Motor neuron (in vitro differentiated cells): ENCODE measurements around the gene SPP1. TPM values are rescaled to one million over a fixed set of nuclear protein-coding genes. Genes with fewer than 3 reads are reported as not detected.

Experiments
- ATAC-seq, 8 experiments: fragments of 200-7000 bp; cut with Tn5 transposase; replicated peaks in 6 of 8; 2 replicates each; pipeline ENCODE4 v1.8.0; 2021; ENCODE audit warnings: mild to moderate bottlenecking in 8 of 8, moderate library complexity in 8 of 8
- H3K27ac ChIP-seq, 2 donors: fragments of 250-450 bp; sonication (Bioruptor Pico); 2 replicates each; pipeline ENCODE4 v1.9.0; 2021; ENCODE audit warnings: antibody characterized with exemption in 2 of 2, mild to moderate bottlenecking in 2 of 2, moderate library complexity in 1 of 2
- H3K4me1 ChIP-seq, 2 donors: fragments of 250-450 bp; sonication (Bioruptor Pico); replicated peaks in 1 of 2; 2 replicates each; pipeline ENCODE4 v1.6.1; 2021; ENCODE audit warnings: antibody characterized with exemption in 2 of 2, mild to moderate bottlenecking in 2 of 2, moderate library complexity in 1 of 2
- H3K4me3 ChIP-seq, 5 donors: fragments of 250-450 bp; sonication (Bioruptor Pico); 2 replicates each; pipeline ENCODE4 v1.9.0; 2021; ENCODE audit warnings: antibody characterized with exemption in 5 of 5, mild to moderate bottlenecking in 5 of 5, moderate library complexity in 4 of 5
- WGBS, 10 experiments: fragments of 450-650 bp; shearing (Covaris generic); methylation state at CpG; one replicate each; pipeline ENCODE4 v1.0.0; 2022; 5-methylcytosine and 5-hydroxymethylcytosine counted together
- in situ Hi-C, 9 experiments: fragments of 400-800 bp; cut with MboI; loops; one replicate each; pipeline ENCODE4 v1.15.0; 2021; ENCODE audit warnings: low sequenced_read_pairs in 9 of 9, low pct_unique_long_range_greater_than_20kb in 2 of 9; ENCODE audit not compliant: unreplicated experiment in 9 of 9
- total RNA-seq, 8 experiments: library from RNA; unstranded; fragments of 300-600 nt; gene quantifications; 2 replicates each; pipeline versions ENCODE4 v1.2.3 to v1.2.4, GENCODE V29; 2022

The SPP1 gene
- total RNA-seq, 8 experiments from 2014 or later: 1.8 to 240 (median 36.5) TPM; not detected in 2

DNA sequence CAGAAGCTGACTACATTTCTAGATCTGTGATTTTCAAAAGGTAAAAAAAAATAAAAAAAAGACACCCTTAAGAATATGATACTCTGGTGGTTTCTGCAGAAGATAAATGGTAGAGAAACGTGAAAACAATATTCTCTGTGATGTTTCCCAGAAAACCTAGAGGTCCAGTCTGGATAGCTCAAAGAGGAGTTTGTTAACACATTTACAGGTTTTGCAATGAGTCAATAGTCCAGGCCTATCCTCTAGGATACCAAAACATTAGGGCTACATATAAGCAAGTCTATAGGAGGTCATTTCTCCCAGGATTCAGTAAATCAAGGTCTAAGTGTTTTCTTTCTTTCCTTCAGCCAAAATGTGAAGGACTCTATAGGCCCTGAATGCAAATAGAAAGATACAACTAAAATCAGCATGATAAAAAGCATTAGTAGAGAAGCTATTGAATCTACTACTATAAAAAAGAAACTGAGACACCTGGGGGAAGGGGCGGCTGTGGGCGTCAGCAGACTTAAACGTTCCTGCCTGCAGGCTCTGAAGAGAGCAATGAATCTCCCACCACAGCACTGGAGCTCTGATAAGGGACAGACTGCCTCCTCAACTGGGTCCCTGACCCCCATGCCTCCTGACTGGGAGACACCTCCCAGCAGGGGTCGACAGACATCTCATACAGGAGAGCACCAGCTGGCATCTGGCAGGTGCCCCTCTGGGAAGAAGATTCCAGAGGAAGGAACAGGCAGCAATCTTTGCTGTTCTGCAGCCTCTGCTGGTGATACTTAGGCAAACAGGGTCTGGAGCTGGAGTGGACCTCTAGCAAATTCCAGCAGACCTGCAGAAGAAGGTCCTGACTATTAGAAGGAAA is 33.7 kb upstream of the SPP1 start:
- no peak overlapping the region for H3K27ac ChIP-seq
- in situ Hi-C loops: no loop called here
- H3K4me1 ChIP-seq: peaks cover 0 to 5% of the 10 kb centered on the region in 2 donors
- no peak overlapping the region for H3K4me3 ChIP-seq
- no peak for ATAC-seq
- WGBS, 10 experiments: 6 to 90% (median 64%) methylated on average over 1 to 5 of the region's 5 CpGs; no CpG with 5 or more reads in 1 of the 10 experiments

DNA sequence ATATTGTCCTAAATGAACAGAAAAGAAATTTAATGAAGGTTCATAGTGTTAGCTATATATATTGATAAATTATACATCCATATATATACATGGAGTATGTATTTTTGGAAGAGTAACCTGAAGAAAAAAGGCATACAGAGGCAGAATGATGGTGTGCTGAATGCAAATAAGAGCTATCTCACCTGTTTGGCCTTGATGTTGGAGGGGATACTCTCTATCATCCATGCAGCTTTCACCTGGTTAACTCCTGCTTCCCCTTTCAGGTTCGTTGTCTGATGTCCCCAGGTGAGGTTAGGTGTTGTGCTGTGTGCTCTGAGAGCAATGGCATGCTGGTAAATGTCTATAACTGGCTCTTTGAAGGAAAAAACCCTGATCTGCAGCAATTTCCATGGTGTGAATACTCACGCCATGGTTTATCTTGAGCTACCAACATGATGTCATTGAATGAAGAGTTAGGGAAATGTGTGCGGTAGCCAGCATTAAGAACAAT is 31.8 kb upstream of the SPP1 start:
- Histone ChIP-seq H3K4me3 (no peak overlapping the region), H3K4me1 (peaks cover 0 to 5% of the 10 kb centered on the region in 2 donors), H3K27ac (no peak overlapping the region)
- in situ Hi-C loops: no loop called here
- 27 to 100% (median 86%) methylated on average over 1 to 3 of the region's 3 CpGs; no CpG with 5 or more reads in 2 of the 10 experiments for WGBS, 10 experiments
- no peak for ATAC-seq

DNA sequence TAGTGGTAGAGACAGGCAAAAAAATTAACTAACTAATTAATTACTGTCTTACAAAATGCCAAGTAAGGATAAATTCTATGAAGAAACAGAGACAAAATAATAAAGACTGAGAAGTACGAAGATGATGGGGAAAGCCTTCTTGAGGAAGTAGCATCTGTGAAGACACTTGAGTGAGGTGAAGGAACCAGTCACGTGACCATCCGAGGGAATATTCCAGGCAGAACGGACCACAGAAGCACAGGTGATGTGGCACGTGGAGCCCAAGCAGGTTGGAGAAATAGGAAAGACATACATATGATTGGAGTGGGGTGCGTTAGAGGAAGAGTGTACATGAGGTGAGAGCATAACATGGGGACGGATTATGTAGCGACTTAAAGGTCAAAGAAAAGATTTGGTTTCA is 30.5 kb upstream of the SPP1 start:
- Histone ChIP-seq H3K4me3 (no peak overlapping the region), H3K27ac (no peak overlapping the region), H3K4me1 (peaks cover 2 to 3% of the 10 kb centered on the region in 2 donors)
- in situ Hi-C loops: no loop called here
- WGBS, 10 experiments: 60 to 100% (median 87%) methylated on average over 2 to 8 of the region's 8 CpGs
- no peak for ATAC-seq

GRCh38 chr4:87946766-87947165 is 28.7 kb upstream of the SPP1 start:
- WGBS, 10 experiments: 40 to 100% (median 80%) methylated on average over 1 to 2 of the region's 3 CpGs; no CpG with 5 or more reads in 3 of the 10 experiments
- ATAC-seq: peak in 3 of 8 experiments; percentile 16 to 46 (median 46)
- H3K4me1 ChIP-seq: peaks cover 18 to 21% of the 10 kb centered on the region in 2 donors
- no peak overlapping the region for H3K27ac ChIP-seq
- in situ Hi-C loops: no loop called here
- no peak overlapping the region for H3K4me3 ChIP-seq

GRCh38 chr4:87947381-87948160 is 27.9 kb upstream of the SPP1 start:
- no peak overlapping the region for H3K27ac ChIP-seq
- ATAC-seq: peak in 2 of 8 experiments; percentile 20 to 29
- whole genome bisulfite sequencing, 10 experiments: 22 to 100% (median 79%) methylated on average over 1 to 6 of the region's 6 CpGs; no CpG with 5 or more reads in 1 of the 10 experiments
- peaks cover 18 to 21% of the 10 kb centered on the region in 2 donors for H3K4me1 ChIP-seq
- no peak overlapping the region for H3K4me3 ChIP-seq
- in situ Hi-C loops: no loop called here

DNA sequence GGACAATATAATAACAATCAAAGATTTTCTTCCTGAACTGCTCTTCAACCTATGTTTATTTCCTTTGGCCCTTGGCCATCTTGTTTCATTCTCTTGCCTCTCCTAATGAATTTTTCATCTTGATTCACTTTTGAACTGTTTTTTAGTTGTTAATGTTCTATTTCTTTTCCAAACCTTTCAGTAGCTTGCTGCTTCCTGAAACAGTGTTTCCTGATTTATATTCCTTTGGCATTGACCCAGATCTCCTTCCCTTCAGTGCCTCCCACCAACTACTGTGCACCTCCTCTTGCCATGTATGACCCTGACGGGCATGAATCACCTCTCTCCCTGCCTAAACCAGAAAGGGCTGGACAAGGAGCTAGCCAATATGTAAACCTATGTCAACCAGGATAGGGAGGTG is 25.6 kb upstream of the SPP1 start:
- peak overlapping the region in 1 of 2 donors; percentile 13 for H3K27ac ChIP-seq
- H3K4me3 ChIP-seq: no peak overlapping the region
- 0 to 60% (median 47%) methylated on average over 1 of the region's 1 CpG; no CpG with 5 or more reads in 2 of the 10 experiments for WGBS, 10 experiments
- in situ Hi-C loops: loop anchor here in 1 of 9 experiments (25.0 kb wide), 1 partner anchor 88 kb away; no protein-coding TSS in a partner anchor
- H3K4me1 ChIP-seq: peaks cover 18 to 21% of the 10 kb centered on the region in 2 donors
- peak in 7 of 8 experiments; percentile 84 to 95 (median 89) for ATAC-seq

GRCh38 chr4:87950493-87950892 is 25.0 kb upstream of the SPP1 start:
- in situ Hi-C loops: loop anchor here in 1 of 9 experiments (25.0 kb wide), 1 partner anchor 88 kb away; no protein-coding TSS in a partner anchor
- no peak overlapping the region for H3K4me3 ChIP-seq
- ATAC-seq: peak in 7 of 8 experiments; percentile 27 to 58 (median 52)
- H3K4me1 ChIP-seq: peaks cover 18 to 21% of the 10 kb centered on the region in 2 donors
- H3K27ac ChIP-seq: peak overlapping the region; percentile 8 to 13

DNA sequence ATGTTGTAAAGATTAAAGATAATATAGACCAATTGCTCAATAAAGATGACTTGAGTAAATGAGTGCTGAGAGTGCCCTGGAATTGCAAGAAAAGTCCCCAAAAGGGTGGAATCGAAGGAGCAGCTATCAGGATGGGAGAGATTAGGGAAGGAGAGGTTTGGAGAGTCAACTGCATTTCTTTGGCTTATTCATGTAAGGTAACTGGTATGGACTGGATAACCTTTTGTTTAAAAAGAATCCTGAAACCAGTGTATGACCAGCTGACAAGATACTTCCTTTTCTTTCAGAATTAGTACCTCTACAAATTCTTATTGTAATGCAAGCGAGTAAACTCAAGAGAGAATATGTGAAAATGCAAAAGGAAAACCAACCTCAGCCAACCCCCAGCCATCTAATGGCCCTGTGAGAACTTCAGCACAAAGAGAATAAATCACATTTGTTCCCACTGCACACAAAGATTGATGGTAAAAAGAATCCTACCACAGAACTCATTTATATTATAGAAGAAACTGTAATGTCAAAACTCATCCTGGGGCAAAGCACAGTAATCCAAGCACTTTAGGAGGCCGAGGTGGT is 24.5 kb upstream of the SPP1 start:
- Histone ChIP-seq H3K27ac (peak overlapping the region; percentile 15 to 46), H3K4me3 (no peak overlapping the region), H3K4me1 (peaks cover 18 to 21% of the 10 kb centered on the region in 2 donors)
- ATAC-seq: peak in 5 of 8 experiments; percentile 27 to 66 (median 45)
- in situ Hi-C loops: loop anchor here in 1 of 9 experiments (25.0 kb wide), 1 partner anchor 89 kb away; no protein-coding TSS in a partner anchor
- 6 to 100% (median 55%) methylated on average over 1 to 3 of the region's 3 CpGs; no CpG with 5 or more reads in 2 of the 10 experiments for WGBS, 10 experiments

DNA sequence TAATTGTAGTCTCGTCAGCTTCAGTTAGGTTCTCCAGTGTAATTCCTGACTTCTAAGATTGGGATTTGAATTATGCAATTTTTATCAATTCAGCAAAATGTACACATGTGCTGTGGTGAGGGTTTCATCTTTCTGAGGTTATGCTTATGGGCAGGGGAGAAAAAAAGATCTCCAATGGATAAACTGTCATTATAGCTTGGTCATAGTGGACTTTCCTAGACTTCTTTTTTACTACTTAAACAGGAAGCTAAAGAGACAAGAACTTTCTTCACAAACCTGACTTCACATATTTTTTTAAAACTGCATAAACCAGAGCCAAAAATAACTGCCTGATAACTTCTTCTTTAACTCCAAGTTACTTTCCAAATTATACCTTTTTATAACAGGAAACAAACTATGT is 21.7 kb upstream of the SPP1 start:
- Histone ChIP-seq H3K4me1 (peaks cover 18 to 21% of the 10 kb centered on the region in 2 donors), H3K27ac (no peak overlapping the region), H3K4me3 (no peak overlapping the region)
- no peak for ATAC-seq
- WGBS, 10 experiments: 25 to 100% (median 91%) methylated on average over 1 of the region's 1 CpG; no CpG with 5 or more reads in 1 of the 10 experiments
- in situ Hi-C loops: loop anchor here in 1 of 9 experiments (25.0 kb wide), 1 partner anchor 92 kb away; no protein-coding TSS in a partner anchor

DNA sequence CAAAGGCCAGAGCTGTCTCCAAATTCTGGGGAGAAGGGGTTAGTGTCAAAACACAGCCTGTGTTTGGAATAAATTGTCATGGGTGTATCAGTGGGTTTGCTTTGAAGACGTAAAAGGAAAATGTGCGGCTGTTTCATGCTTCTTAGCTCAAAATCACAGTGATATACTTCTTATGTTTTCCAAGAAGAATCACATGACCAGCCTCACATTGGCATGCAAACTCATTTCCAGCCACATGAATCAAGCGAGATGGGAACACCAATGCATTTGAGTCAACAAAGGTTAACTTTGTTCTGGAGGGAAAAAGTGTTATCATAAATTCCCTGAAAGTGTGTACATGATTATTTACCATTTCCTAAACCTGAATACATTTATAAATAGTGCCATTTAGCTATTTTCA is 19.0 kb upstream of the SPP1 start:
- Histone ChIP-seq H3K4me3 (no peak overlapping the region), H3K27ac (no peak overlapping the region), H3K4me1 (peaks cover under 1 to 2% of the 10 kb centered on the region in 2 donors)
- WGBS, 10 experiments: 11 to 100% (median 76%) methylated on average over 1 to 3 of the region's 3 CpGs; no CpG with 5 or more reads in 2 of the 10 experiments
- ATAC-seq: no peak
- in situ Hi-C loops: loop anchor here in 1 of 9 experiments (25.0 kb wide), 1 partner anchor 94 kb away; no protein-coding TSS in a partner anchor

DNA sequence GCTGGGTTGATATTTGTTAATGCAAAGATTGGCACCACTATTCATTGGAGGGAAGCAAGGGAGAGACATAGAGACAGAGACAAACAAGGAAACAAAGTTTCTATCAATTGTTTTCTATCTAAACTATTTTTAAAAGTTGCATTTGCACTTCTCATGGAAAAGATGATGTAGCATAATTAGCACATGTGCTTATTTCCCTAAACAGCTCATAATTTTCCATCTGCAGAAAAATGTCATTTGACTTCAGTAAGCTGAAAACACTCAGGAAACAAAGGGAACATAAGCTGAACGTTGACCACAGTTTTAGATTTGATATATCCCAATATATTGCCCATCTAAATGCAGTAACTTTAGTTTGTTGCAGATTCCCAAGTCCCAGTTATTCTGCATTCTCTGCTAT is 18.5 kb upstream of the SPP1 start:
- Histone ChIP-seq H3K4me1 (no peaks in the 10 kb centered on the region), H3K27ac (no peak overlapping the region), H3K4me3 (no peak overlapping the region)
- 0 to 93% (median 70%) methylated on average over 1 of the region's 1 CpG; no CpG with 5 or more reads in 3 of the 10 experiments for WGBS, 10 experiments
- in situ Hi-C loops: loop anchor here in 1 of 9 experiments (25.0 kb wide), 1 partner anchor 95 kb away; no protein-coding TSS in a partner anchor
- no peak for ATAC-seq

DNA sequence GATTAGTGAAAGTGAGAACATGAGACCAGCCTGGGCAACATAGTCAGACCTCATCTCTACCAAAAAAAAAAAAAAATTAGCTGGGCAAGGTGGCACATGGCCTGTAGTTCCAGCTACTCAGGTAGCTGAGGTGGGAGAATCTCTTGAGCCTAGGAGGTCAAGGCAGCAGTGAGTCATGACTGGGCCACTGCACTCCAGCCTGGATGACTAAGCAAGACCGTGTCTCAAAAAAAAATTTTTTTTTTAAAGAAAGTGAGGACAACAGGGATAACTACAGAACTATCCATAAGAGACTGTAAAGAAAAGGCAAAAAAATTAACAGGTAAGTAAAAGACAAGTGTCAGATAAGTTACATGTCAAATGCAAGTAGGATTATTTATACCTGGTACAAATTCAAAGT is 13.5 kb upstream of the SPP1 start:
- no peaks in the 10 kb centered on the region for H3K4me1 ChIP-seq
- in situ Hi-C loops: loop anchor here in 1 of 9 experiments (25.0 kb wide), 1 partner anchor 100 kb away; no protein-coding TSS in a partner anchor
- no peak overlapping the region for H3K4me3 ChIP-seq
- peak in 7 of 8 experiments; percentile 44 to 83 (median 60) for ATAC-seq
- WGBS, 10 experiments: 0 to 88% (median 80%) methylated on average over 1 of the region's 1 CpG; no CpG with 5 or more reads in 5 of the 10 experiments
- no peak overlapping the region for H3K27ac ChIP-seq
